Type B pancreatic cell (in vitro differentiated cells): Measurements from ENCODE around the gene RPS14. TPM values are rescaled to one million over a fixed set of nuclear protein-coding genes. Genes with fewer than 3 reads are reported as not detected.
A peak's percentile ranks its signal among the peaks of the same experiment; 100 is the strongest.

Source experiments
- DNase-seq: peaks from one replicate; pipeline ENCODE4 v3.0.0; 2021; ENCODE audit warnings: mixed read lengths; ENCODE audit not compliant: unreplicated experiment; ENCODE audit errors: extremely low spot score
- H3K27ac Mint-ChIP-seq: 2 replicates; pipeline ENCODE4 v1.8.0; 2021; ENCODE audit warnings: mild to moderate bottlenecking, mixed read lengths
- H3K27me3 Mint-ChIP-seq: 2 replicates; pipeline ENCODE4 v1.8.0; 2021; ENCODE audit warnings: mixed read lengths
- H3K36me3 Mint-ChIP-seq: 2 replicates; pipeline ENCODE4 v1.8.0; 2021; ENCODE audit warnings: mixed read lengths
- H3K4me1 Mint-ChIP-seq: one replicate; pipeline ENCODE4 v1.8.0; 2021; ENCODE audit warnings: mixed read lengths; ENCODE audit not compliant: unreplicated experiment
- H3K4me3 Mint-ChIP-seq: 2 replicates; pipeline ENCODE4 v1.8.0; 2021; ENCODE audit warnings: mild to moderate bottlenecking, mixed read lengths
- H3K9me3 Mint-ChIP-seq: 2 replicates; pipeline ENCODE4 v1.8.0; 2021; ENCODE audit warnings: mixed read lengths
- total RNA-seq: library from RNA; stranded (reverse); gene quantifications from 2 replicates; pipeline ENCODE4 v1.2.1, GENCODE V29; 2021; ENCODE audit warnings: low replicate concordance
- TF ChIP-seq, protein P1 (sequence below): fragments of 200-600 bp; sonication (generic); conservative IDR thresholded peaks from 2 replicates; pipeline ENCODE4 v1.5.0; 2021; ENCODE audit warnings: antibody characterized with exemption, mild to moderate bottlenecking

The RPS14 gene
- total RNA-seq, 1 donor from 2014 or later: 2,469 TPM

DNA sequence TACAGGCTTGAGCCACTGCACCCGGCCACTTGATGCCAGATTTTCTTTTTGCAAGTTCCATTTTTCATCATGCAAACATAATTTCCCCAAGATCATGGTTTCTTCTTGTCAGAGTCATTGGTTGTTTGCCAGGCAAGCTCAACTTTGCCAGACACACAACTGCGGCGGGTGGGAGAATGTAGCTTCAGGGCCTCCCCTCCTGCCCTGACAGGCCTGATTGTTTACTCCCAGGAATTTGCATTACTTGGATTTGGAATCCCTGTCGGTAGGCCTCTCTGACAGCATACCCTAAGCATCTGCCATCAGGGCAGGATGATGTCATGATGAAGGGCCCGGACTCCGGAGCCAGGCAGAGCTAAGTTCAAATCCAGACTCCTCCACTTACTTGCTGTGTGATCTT lies 15.1 kb downstream of the RPS14 start:
- Mint-ChIP-seq H3K9me3 (no peaks in the 10 kb centered on the region), H3K4me3 (no peak overlapping the region), H3K27me3 (peaks cover 3% of the 10 kb centered on the region), H3K27ac (no peak overlapping the region), H3K36me3 (no peaks in the 10 kb centered on the region), H3K4me1 (peaks cover 6% of the 10 kb centered on the region)
- TF ChIP-seq, protein P1, sequence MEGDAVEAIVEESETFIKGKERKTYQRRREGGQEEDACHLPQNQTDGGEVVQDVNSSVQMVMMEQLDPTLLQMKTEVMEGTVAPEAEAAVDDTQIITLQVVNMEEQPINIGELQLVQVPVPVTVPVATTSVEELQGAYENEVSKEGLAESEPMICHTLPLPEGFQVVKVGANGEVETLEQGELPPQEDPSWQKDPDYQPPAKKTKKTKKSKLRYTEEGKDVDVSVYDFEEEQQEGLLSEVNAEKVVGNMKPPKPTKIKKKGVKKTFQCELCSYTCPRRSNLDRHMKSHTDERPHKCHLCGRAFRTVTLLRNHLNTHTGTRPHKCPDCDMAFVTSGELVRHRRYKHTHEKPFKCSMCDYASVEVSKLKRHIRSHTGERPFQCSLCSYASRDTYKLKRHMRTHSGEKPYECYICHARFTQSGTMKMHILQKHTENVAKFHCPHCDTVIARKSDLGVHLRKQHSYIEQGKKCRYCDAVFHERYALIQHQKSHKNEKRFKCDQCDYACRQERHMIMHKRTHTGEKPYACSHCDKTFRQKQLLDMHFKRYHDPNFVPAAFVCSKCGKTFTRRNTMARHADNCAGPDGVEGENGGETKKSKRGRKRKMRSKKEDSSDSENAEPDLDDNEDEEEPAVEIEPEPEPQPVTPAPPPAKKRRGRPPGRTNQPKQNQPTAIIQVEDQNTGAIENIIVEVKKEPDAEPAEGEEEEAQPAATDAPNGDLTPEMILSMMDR: no peak
- DNase-seq: no peak

DNA sequence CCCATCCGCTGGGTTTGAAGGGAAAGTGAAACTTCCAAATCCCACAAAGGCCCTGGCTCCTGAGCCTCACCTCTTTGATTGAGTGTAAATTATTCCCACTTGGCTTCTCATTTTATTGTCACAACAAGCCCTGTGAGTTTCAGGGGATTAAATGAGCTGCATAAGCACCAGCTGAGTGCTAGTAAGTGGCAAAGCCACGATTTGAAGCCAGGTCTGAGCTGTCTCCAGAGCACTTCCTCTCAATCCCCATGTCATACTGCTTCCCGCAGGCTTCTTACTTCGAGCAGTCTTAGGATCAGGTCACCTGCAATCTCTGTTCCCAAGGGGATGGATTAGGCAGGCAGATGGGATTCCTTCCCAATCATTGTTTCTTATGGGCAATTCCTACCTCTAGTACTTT lies 18.0 kb downstream of the RPS14 start:
- no peak overlapping the region for H3K27ac Mint-ChIP-seq
- no peak overlapping the region for H3K4me3 Mint-ChIP-seq
- H3K9me3 Mint-ChIP-seq: no peaks in the 10 kb centered on the region
- H3K27me3 Mint-ChIP-seq: peaks cover 3% of the 10 kb centered on the region
- TF ChIP-seq, protein P1: no peak
- H3K36me3 Mint-ChIP-seq: no peaks in the 10 kb centered on the region
- H3K4me1 Mint-ChIP-seq: peaks cover 15% of the 10 kb centered on the region
- DNase-seq: no peak

DNA sequence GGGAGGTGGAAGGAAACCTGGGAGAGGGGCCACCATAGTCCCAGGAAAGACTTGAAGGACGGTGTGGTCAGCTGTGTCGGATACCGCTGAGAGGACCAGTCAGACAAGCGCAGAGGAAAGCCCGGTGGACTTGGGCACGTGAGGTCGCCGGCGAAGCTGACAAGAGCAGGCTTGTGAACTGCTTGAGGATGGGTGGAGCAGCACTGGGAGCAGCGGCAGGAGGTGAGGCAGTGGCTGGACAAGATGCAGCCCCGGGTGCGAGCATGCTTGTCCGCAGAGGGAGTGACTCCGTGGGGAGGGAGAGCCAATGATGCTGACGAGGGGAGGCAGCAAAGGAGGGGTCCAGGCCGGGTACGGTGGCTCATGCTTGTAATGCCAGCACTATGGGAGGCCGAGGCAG lies 18.5 kb downstream of the RPS14 start:
- Mint-ChIP-seq H3K9me3 (no peaks in the 10 kb centered on the region), H3K27me3 (peaks cover under 1% of the 10 kb centered on the region), H3K4me3 (no peak overlapping the region), H3K27ac (no peak overlapping the region), H3K4me1 (peaks cover 12% of the 10 kb centered on the region), H3K36me3 (no peaks in the 10 kb centered on the region)
- TF ChIP-seq, protein P1: no peak
- no peak for DNase-seq

DNA sequence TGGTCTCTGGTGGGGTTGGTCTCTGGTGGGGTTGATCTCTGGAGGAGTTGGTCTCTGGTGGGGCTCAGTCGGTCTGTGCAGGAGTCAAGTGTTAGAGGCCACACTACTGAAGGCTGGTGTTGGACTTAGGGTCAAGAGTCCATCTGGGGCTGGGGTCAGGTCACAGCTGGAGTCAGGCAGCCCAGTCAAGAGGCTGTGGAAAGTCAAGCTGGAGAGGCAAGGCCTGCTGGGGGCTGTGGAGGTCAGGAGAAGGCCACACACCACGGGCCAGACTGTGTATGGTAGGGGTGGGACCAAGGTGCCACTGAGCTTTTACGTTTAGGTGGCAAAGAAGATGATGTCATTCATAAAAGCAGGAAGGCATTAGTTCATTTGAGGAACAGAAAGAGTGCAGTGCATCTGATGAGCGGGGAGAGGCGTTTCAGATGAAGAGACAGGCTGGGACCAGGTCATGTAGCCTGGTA lies 20.1 kb downstream of the RPS14 start:
- DNase-seq: no peak
- H3K9me3 Mint-ChIP-seq: no peaks in the 10 kb centered on the region
- no peaks in the 10 kb centered on the region for H3K36me3 Mint-ChIP-seq
- peak overlapping the region; percentile 5 for H3K27ac Mint-ChIP-seq
- TF ChIP-seq, protein P1: no peak
- H3K27me3 Mint-ChIP-seq: no peaks in the 10 kb centered on the region
- peaks cover 9% of the 10 kb centered on the region for H3K4me1 Mint-ChIP-seq
- no peak overlapping the region for H3K4me3 Mint-ChIP-seq

DNA sequence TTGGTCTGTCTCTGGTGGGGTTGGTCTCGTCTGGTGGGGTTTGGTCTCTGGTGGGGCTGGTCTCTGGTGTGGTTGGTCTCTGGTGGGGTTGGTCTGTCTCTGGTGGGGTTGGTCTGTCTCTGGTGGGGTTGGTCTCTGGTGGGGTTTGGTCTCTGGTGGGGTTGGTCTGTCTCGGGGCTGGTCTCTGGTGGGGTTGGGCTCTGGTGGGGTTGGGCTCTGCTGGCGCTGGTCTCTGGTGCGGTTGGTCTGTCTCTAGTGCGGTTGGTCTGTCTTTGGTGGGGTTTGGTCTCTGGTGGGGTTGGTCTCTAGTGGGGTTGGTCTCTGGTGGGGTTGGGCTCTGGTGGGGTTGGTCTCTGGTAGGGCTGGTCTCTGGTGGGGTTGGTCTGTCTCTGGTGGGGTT lies 20.6 kb downstream of the RPS14 start:
- Mint-ChIP-seq H3K9me3 (no peaks in the 10 kb centered on the region), H3K4me1 (peaks cover 9% of the 10 kb centered on the region), H3K27ac (peak overlapping the region; percentile 90), H3K27me3 (no peaks in the 10 kb centered on the region), H3K36me3 (no peaks in the 10 kb centered on the region), H3K4me3 (no peak overlapping the region)
- DNase-seq: no peak
- TF ChIP-seq, protein P1: no peak
